H9 (cell line): Measurements from ENCODE around the gene PRMT5. TPM values are rescaled to one million over a fixed set of nuclear protein-coding genes. Genes with fewer than 3 reads are reported as not detected.

Source experiments
- DNase-seq: peaks from one replicate; pipeline ENCODE4 v3.0.0-alpha.2; 2017
- H2AFZ ChIP-seq: one replicate; pipeline ENCODE4 v1.6.1; 2013; ENCODE audit warnings: mild to moderate bottlenecking, low read length, control low read depth, moderate library complexity
- H2AK5ac ChIP-seq: 2 replicates; pipeline ENCODE4 v1.6.1; 2013; ENCODE audit warnings: low read length, control low read depth, mixed read lengths; ENCODE audit not compliant: insufficient read length
- H2BK120ac ChIP-seq: one replicate; pipeline ENCODE4 v1.6.1; 2013; ENCODE audit warnings: low read depth, mild to moderate bottlenecking, low read length, control low read depth, inconsistent platforms; ENCODE audit not compliant: poor library complexity, severe bottlenecking
- H2BK12ac ChIP-seq: 2 replicates; pipeline ENCODE4 v1.6.1; 2013; ENCODE audit warnings: low read length, control low read depth, mixed read lengths, low read depth; ENCODE audit not compliant: insufficient read length
- H2BK15ac ChIP-seq: 2 replicates; pipeline ENCODE4 v1.6.1; 2013; ENCODE audit warnings: low read depth, low read length, control low read depth
- H2BK20ac ChIP-seq: one replicate; pipeline ENCODE4 v1.6.1; 2013; ENCODE audit warnings: low read depth, mild to moderate bottlenecking, low read length, control low read depth, inconsistent platforms; ENCODE audit not compliant: poor library complexity, severe bottlenecking
- H2BK5ac ChIP-seq: 2 replicates; pipeline ENCODE4 v1.6.1; 2013; ENCODE audit warnings: low read length, control low read depth, mixed read lengths; ENCODE audit not compliant: insufficient read length
- H3K14ac ChIP-seq: 2 replicates; pipeline ENCODE4 v1.6.1; 2013; ENCODE audit warnings: low read length, control low read depth; ENCODE audit not compliant: insufficient read depth
- H3K18ac ChIP-seq: 2 replicates; pipeline ENCODE4 v1.6.1; 2013; ENCODE audit warnings: low read depth, mild to moderate bottlenecking, mixed read lengths, low read length, control low read depth; ENCODE audit not compliant: insufficient read length
- H3K23ac ChIP-seq: 2 replicates; pipeline ENCODE4 v1.6.1; 2013; ENCODE audit warnings: low read length, control low read depth, mixed read lengths, low read depth; ENCODE audit not compliant: insufficient read length
- H3K23me2 ChIP-seq: 2 replicates; pipeline ENCODE4 v1.6.1; 2013; ENCODE audit warnings: low read depth, mild to moderate bottlenecking, mixed read lengths, low read length, control low read depth; ENCODE audit not compliant: insufficient read length, poor library complexity, severe bottlenecking
- H3K27ac ChIP-seq: 2 replicates; pipeline ENCODE4 v1.5.1; 2013; ENCODE audit warnings: low read length, control low read depth, mixed read lengths, low read depth; ENCODE audit not compliant: insufficient read length
- H3K27me3 ChIP-seq: 2 replicates; pipeline ENCODE4 v1.6.1; 2013; ENCODE audit warnings: low read length, control low read depth, inconsistent platforms; ENCODE audit not compliant: insufficient read depth
- H3K4ac ChIP-seq: 2 replicates; pipeline ENCODE4 v1.6.1; 2013; ENCODE audit warnings: low read depth, mild to moderate bottlenecking, control low read depth, inconsistent platforms, low read length, moderate library complexity
- H3K4me1 ChIP-seq: 2 replicates; pipeline ENCODE4 v1.6.1; 2013; ENCODE audit warnings: low read length, control low read depth, inconsistent platforms; ENCODE audit not compliant: insufficient read depth
- H3K4me2 ChIP-seq: 2 replicates; pipeline ENCODE4 v1.6.1; 2013; ENCODE audit warnings: low read length, control low read depth, mixed read lengths; ENCODE audit not compliant: insufficient read length, insufficient read depth
- H3K56ac ChIP-seq: 2 replicates; pipeline ENCODE4 v1.6.1; 2013; ENCODE audit warnings: low read depth, mild to moderate bottlenecking, mixed read lengths, low read length, control low read depth; ENCODE audit not compliant: insufficient read length
- H3K79me1 ChIP-seq: 2 replicates; pipeline ENCODE4 v1.6.1; 2013; ENCODE audit warnings: low read depth, mild to moderate bottlenecking, moderate library complexity, low read length, control low read depth, inconsistent platforms; ENCODE audit not compliant: insufficient read depth, poor library complexity, severe bottlenecking
- H3K79me2 ChIP-seq: 2 replicates; pipeline ENCODE4 v1.6.1; 2013; ENCODE audit warnings: low read length, control low read depth, inconsistent platforms; ENCODE audit not compliant: insufficient read depth
- H3K9ac ChIP-seq: 2 replicates; pipeline ENCODE4 v1.6.1; 2013; ENCODE audit warnings: low read length, control low read depth, mixed read lengths; ENCODE audit not compliant: insufficient read length; ENCODE audit errors: extremely low read depth
- H3K9me3 ChIP-seq: one replicate; pipeline ENCODE4 v1.6.1; 2013; ENCODE audit warnings: low read depth, low read length, inconsistent platforms; ENCODE audit not compliant: control insufficient read depth
- H3T11ph ChIP-seq: one replicate; pipeline ENCODE4 v1.6.1; 2013; ENCODE audit warnings: mild to moderate bottlenecking, low read length, control low read depth, inconsistent platforms
- H4K20me1 ChIP-seq: one replicate; pipeline ENCODE4 v1.6.1; 2013; ENCODE audit not compliant: control insufficient read depth, insufficient read length, insufficient read depth
- H4K5ac ChIP-seq: 2 replicates; pipeline ENCODE4 v1.6.1; 2013; ENCODE audit warnings: low read depth, mild to moderate bottlenecking, mixed read lengths, low read length, control low read depth; ENCODE audit not compliant: insufficient read length
- H4K8ac ChIP-seq: replicated peaks from 2 replicates; pipeline ENCODE4 v1.6.1; 2013; ENCODE audit warnings: low read length, control low read depth, mixed read lengths, low read depth; ENCODE audit not compliant: insufficient read length
- H4K91ac ChIP-seq: 2 replicates; pipeline ENCODE4 v1.6.1; 2013; ENCODE audit warnings: low read depth, mild to moderate bottlenecking, moderate library complexity, mixed read lengths, low read length, control low read depth; ENCODE audit not compliant: insufficient read length
- H3K27ac Mint-ChIP-seq, 3 experiments: 2 replicates in 2 of 3; 3 replicates in 1 of 3; pipeline ENCODE4 v1.8.0; 2020 to 2021; ENCODE audit warnings: mixed read lengths in 3 of 3, mild to moderate bottlenecking in 1 of 3, moderate library complexity in 1 of 3
- H3K27me3 Mint-ChIP-seq: 2 replicates; pipeline ENCODE4 v1.8.0; 2021; ENCODE audit warnings: low read depth, mild to moderate bottlenecking, moderate library complexity, mixed read lengths
- H3K36me3 Mint-ChIP-seq, 3 experiments: 2 replicates in 2 of 3; 3 replicates in 1 of 3; pipeline ENCODE4 v1.8.0; 2020 to 2021; ENCODE audit warnings: low read depth in 3 of 3, mixed read lengths in 3 of 3; ENCODE audit not compliant: insufficient read depth in 1 of 3
- H3K4me1 Mint-ChIP-seq, 2 experiments: 2 replicates each; pipeline ENCODE4 v1.8.0; 2020; ENCODE audit warnings: mixed read lengths in 2 of 2
- H3K4me3 Mint-ChIP-seq, 2 experiments: 2 replicates in 1 of 2; 3 replicates in 1 of 2; pipeline ENCODE4 v1.8.0; 2020 to 2021; ENCODE audit warnings: mild to moderate bottlenecking in 2 of 2, mixed read lengths in 2 of 2, moderate library complexity in 1 of 2
- H3K9me3 Mint-ChIP-seq, 2 experiments: 2 replicates in 1 of 2; 3 replicates in 1 of 2; pipeline ENCODE4 v1.8.0; 2020; ENCODE audit warnings: mild to moderate bottlenecking in 2 of 2, mixed read lengths in 2 of 2, moderate library complexity in 1 of 2
- CTCF ChIP-seq: fragments of 200-600 bp; sonication (generic); conservative IDR thresholded peaks from 3 replicates; pipeline ENCODE4 v1.8.0; 2021; ENCODE audit warnings: antibody characterized with exemption, mild to moderate bottlenecking
- WGBS: extraction: QIAGEN DNeasy Blood & Tissue Kit; methylation state at CpG from one replicate; pipeline ENCODE4 v1.1.7; 2013; ENCODE audit warnings: missing lambda C conversion rate, low lambda C conversion rate, mixed read lengths; ENCODE audit not compliant: insufficient read length; ENCODE audit errors: extremely low coverage; 5-methylcytosine and 5-hydroxymethylcytosine counted together
- total RNA-seq: library from RNA; stranded (reverse); gene quantifications from 2 replicates; pipeline ENCODE4 v1.2.1, GENCODE V29; 2021

The PRMT5 gene
- total RNA-seq, 1 experiment from 2014 or later = 141 TPM

- no peak overlapping the region for H3K27ac Mint-ChIP-seq
- no peak overlapping the region for H2AFZ ChIP-seq
- H2BK12ac ChIP-seq = no peak overlapping the region
- no peak overlapping the region for H2BK120ac ChIP-seq
- H3K23me2 ChIP-seq = peaks cover 12% of the 10 kb centered on the region
- H4K5ac ChIP-seq = peak overlapping the region; percentile 9
- H3K23ac ChIP-seq = no peak overlapping the region
- no peaks in the 10 kb centered on the region for H3K27me3 ChIP-seq
- H3K27me3 Mint-ChIP-seq = no peaks in the 10 kb centered on the region
- peaks cover 5% of the 10 kb centered on the region for H3K79me2 ChIP-seq
- no peaks in the 10 kb centered on the region for H3K9me3 Mint-ChIP-seq
- peaks cover 31 to 39% (median 38%) of the 10 kb centered on the region in 3 experiments; a peak in 6 of 7 replicates for H3K36me3 Mint-ChIP-seq
- peak overlapping the region; percentile 99 for H3K4me2 ChIP-seq
- no peaks in the 10 kb centered on the region for H3K79me1 ChIP-seq
- DNase-seq = no peak
- H2BK5ac ChIP-seq = no peak overlapping the region
- H3K4ac ChIP-seq = no peak overlapping the region
- H2BK20ac ChIP-seq = no peak overlapping the region
- peak overlapping the region; percentile 9 for H3K56ac ChIP-seq
- TF ChIP-seq CTCF = no peak
- no peaks in the 10 kb centered on the region for H4K20me1 ChIP-seq
- H3K27ac ChIP-seq = no peak overlapping the region
- H2BK15ac ChIP-seq = no peak overlapping the region
- no peak overlapping the region for H4K91ac ChIP-seq
- no peak overlapping the region for H3K4me3 Mint-ChIP-seq
- WGBS = no CpG with 5 or more reads among the region's 12 CpGs
- no peak overlapping the region for H2AK5ac ChIP-seq
- peak overlapping the region; percentile 91 for H3K18ac ChIP-seq
- H3K4me1 ChIP-seq = peaks cover 3% of the 10 kb centered on the region
- no peak overlapping the region; the same call in 1 of the 2 replicates for H3K14ac ChIP-seq
- no peaks in the 10 kb centered on the region for H3K9me3 ChIP-seq
- no peak overlapping the region for H4K8ac ChIP-seq
- peaks cover 6 to 11% of the 10 kb centered on the region in 2 experiments for H3K4me1 Mint-ChIP-seq
- peak overlapping the region; percentile 88 for H3K9ac ChIP-seq
- H3T11ph ChIP-seq = no peak overlapping the region
Observed at GRCh38 chr14:22928237-22929103, 706 bp downstream of the PRMT5 start.
